GM19035 (cell line): Measurements from ENCODE around the gene IMMT.
"Not testable (repeated sequence)": the region's sequence is repeated elsewhere in the genome, so short reads cannot be mapped to it uniquely, and the experiment has no call there.

Source experiments
- ATAC-seq: cut with Tn5 transposase; IDR thresholded peaks from one replicate; pipeline ENCODE4 v1.9.1; 2021; ENCODE audit not compliant: unreplicated experiment

Gene IMMT

GRCh38 chr2:86202336-86202692 is 7.1 kb upstream of the IMMT start:
- ATAC-seq, result no peak

- no peak for ATAC-seq
These were observed 6.5 kb upstream of the IMMT start for GRCh38 chr2:86201671-86202335.

- not testable (repeated sequence) for ATAC-seq
These were observed 5.3 kb upstream of the IMMT start for GRCh38 chr2:86200564-86200963.

GRCh38 chr2:86199834-86200177 is 4.5 kb upstream of the IMMT start:
- no peak for ATAC-seq

- ATAC-seq, result no peak
These were observed 636 bp upstream of the IMMT start for GRCh38 chr2:86195808-86196387.

- ATAC-seq, result no peak
These were observed 559 bp downstream of the IMMT start for GRCh38 chr2:86194751-86195054.

GRCh38 chr2:86193901-86194567 is 1.2 kb downstream of the IMMT start:
- no peak for ATAC-seq

GRCh38 chr2:86189782-86190416 is 5.4 kb downstream of the IMMT start:
- no peak for ATAC-seq

GRCh38 chr2:86186431-86186830 is 8.8 kb downstream of the IMMT start:
- no peak for ATAC-seq

GRCh38 chr2:86185517-86186212 is 9.6 kb downstream of the IMMT start:
- ATAC-seq, result no peak

- no peak for ATAC-seq
These were observed 18.7 kb downstream of the IMMT start for GRCh38 chr2:86176597-86176996.

- no peak for ATAC-seq
These were observed 19.4 kb downstream of the IMMT start for GRCh38 chr2:86175828-86176227.

- no peak for ATAC-seq
These were observed 20.8 kb downstream of the IMMT start for GRCh38 chr2:86174445-86174844.

- no peak for ATAC-seq
These were observed 22.7 kb downstream of the IMMT start for GRCh38 chr2:86172610-86173009.

- no peak for ATAC-seq
These were observed 24.0 kb downstream of the IMMT start for GRCh38 chr2:86171295-86171694.

GRCh38 chr2:86170449-86170848 is 24.8 kb downstream of the IMMT start:
- ATAC-seq, result no peak

GRCh38 chr2:86160156-86160952 is 34.9 kb downstream of the IMMT start:
- no peak for ATAC-seq

- ATAC-seq, result no peak
These were observed 37.0 kb downstream of the IMMT start for GRCh38 chr2:86158286-86158685.

- ATAC-seq, result no peak
These were observed 38.2 kb downstream of the IMMT start for GRCh38 chr2:86157009-86157556.

- ATAC-seq, result no peak
These were observed 44.8 kb downstream of the IMMT start for GRCh38 chr2:86150502-86150901.

GRCh38 chr2:86147793-86148192 is 47.5 kb downstream of the IMMT start:
- ATAC-seq, result no peak
